Astrocyte (in vitro differentiated cells and primary cell): Measurements from ENCODE around the gene MLXIP.

Experiments used
- CTCF ChIP-seq: IDR thresholded peaks from 2 replicates; pipeline ENCODE4 v1.5.1; 2011; ENCODE audit warnings: low read depth, mild to moderate bottlenecking, inconsistent platforms, low read length, moderate library complexity; ENCODE audit not compliant: insufficient read depth
- EZH2 ChIP-seq: IDR thresholded peaks from 2 replicates; pipeline ENCODE4 v1.6.1; 2012; ENCODE audit warnings: mild to moderate bottlenecking, low read length, inconsistent platforms; ENCODE audit not compliant: insufficient read depth

- no peak for TF ChIP-seq CTCF
- no peak for TF ChIP-seq EZH2
These were observed 10.6 kb upstream of the MLXIP start for GRCh38 chr12:122067966-122068365.
